ENCODE data around the gene FDPS. TPM values are rescaled to one million over a fixed set of nuclear protein-coding genes. Genes with fewer than 3 reads are reported as not detected.

Gene FDPS
- 100 to 1,000 TPM; 255 to 354 TPM for total RNA-seq

GRCh38 chr1:155308493-155309422 lies at the start of gene FDPS:
Gene FDPS, plus strand, starts transcription at chr1:155308866. Its CDS starts 924 bp downstream, at chr1:155309790.
- ATAC-seq (peak; percentile 99), DNase-seq (peak; percentile 99)
- POLR2A ChIA-PET: interaction anchor here (0.7 to 1.2 kb wide), 5 partner anchors 36 to 329 kb away, joined by 3 to 7 read pairs (median 4); partner anchors contain the start of genes CLK2 and SCAMP3
- no peaks in the 10 kb centered on the region for H3K9me3 Mint-ChIP-seq (ENCODE audit: low read depth)
- H3K27me3 Mint-ChIP-seq: no peaks in the 10 kb centered on the region
- H3K4me3 Mint-ChIP-seq: peak within 1 kb of the TSS; percentile 88
- intact Hi-C loops (cut with DNase I, micrococcal nuclease): loop anchor here (1.0 to 10.0 kb wide), 18 partner anchors 15 to 746 kb away; partner anchors contain the start of genes HCN3 (in 2 of the 2), SCAMP3 (in 2 of the 2), ASH1L (in 1 of the 2) and CKS1B (in 1 of the 2)
- CTCF ChIA-PET: interaction anchor here (0.5 to 2.4 kb wide), 13 partner anchors 10 to 551 kb away, joined by 3 to 28 read pairs (median 4); partner anchors contain the start of genes RUSC1, SCAMP3 and SYT11
- H3K36me3 Mint-ChIP-seq (ENCODE audit: low read depth): peaks cover 39% of the 10 kb centered on the region
- peaks cover 34% of the 10 kb centered on the region for H3K4me1 Mint-ChIP-seq
- peak within 1 kb of the TSS; percentile 98 for H3K27ac Mint-ChIP-seq

DNA sequence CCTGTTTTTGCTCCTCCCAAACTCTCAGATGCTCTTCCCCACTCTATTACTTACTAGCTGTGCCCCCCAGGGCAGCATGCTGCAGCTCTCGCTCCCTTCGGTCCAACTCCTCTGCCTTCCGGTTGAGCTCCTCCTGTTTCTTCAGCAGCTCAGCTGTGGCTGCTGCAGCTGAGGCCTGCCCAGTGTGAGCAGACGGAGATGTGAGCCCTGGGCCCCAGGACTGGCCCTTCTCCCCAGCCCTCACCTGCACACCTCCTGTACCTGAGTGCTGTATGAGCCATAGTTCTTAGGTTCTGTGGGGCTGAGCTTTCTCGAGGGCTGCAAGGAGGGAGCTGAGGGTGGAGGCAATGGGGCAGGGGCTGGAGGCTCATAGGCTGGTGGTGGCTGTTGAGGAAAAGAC lies 48.4 kb upstream of the FDPS start:
- POLR2A ChIA-PET: interaction anchor here (0.8 to 2.1 kb wide), 3 partner anchors 9 to 63 kb away, joined by 4 to 7 read pairs (median 4); partner anchors contain the start of gene CLK2
- H3K36me3 Mint-ChIP-seq (ENCODE audit: low read depth): peaks cover 69% of the 10 kb centered on the region
- H3K27me3 Mint-ChIP-seq: no peaks in the 10 kb centered on the region
- H3K27ac Mint-ChIP-seq: peak overlapping the region; percentile 91
- no peaks in the 10 kb centered on the region for H3K9me3 Mint-ChIP-seq (ENCODE audit: low read depth)
- intact Hi-C loops (cut with DNase I, micrococcal nuclease): loop anchor here (5.0 kb wide), 3 partner anchors 47 to 792 kb away; partner anchors contain the start of genes FDPS (in 1 of the 2), LAMTOR2 (in 1 of the 2), UBQLN4 (in 1 of the 2) and ZBTB7B (in 1 of the 2)
- peak overlapping the region; percentile 98 for H3K4me3 Mint-ChIP-seq
- H3K4me1 Mint-ChIP-seq: peaks cover 34% of the 10 kb centered on the region
- CTCF ChIA-PET: interaction anchor here (0.6 to 4.4 kb wide), 8 partner anchors 9 to 1197 kb away, joined by 3 to 47 read pairs (median 4); no protein-coding TSS in a partner anchor
- no peak for DNase-seq
- ATAC-seq: no peak

DNA sequence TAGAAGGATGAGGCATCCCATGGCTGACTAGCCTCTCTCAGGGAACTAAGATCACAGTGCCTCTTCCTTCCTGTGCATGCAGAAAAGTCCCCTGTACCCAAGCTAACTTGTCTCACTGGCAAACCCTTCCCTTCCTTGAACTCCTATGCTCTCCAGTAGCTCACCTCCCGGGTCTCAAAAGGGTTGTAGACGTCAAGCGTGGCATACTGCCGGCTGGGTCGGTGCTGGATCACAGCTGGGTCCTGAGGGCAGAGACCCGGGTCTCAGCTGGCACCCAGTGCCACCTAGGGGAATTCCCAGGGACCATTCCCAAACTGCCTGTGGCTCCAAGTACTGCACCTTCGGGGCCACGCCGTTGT lies 47.2 kb upstream of the FDPS start:
- ChIA-PET POLR2A (interaction anchor here (0.5 to 1.8 kb wide), 7 partner anchors 10 to 281 kb away, joined by 3 to 10 read pairs (median 3); partner anchors contain the start of genes CLK2 and FDPS), CTCF (interaction anchor here (0.5 to 4.4 kb wide), 7 partner anchors 10 to 696 kb away, joined by 3 to 47 read pairs (median 4); partner anchors contain the start of genes CLK2 and FDPS)
- peaks cover 74% of the 10 kb centered on the region for H3K36me3 Mint-ChIP-seq (ENCODE audit: low read depth)

GRCh38 chr1:155261852-155262673 lies 46.6 kb upstream of the FDPS start, which contains the start of gene SCAMP3:
Gene SCAMP3, minus strand, starts transcription at chr1:155262360. Its CDS starts 209 bp downstream, at chr1:155262151.
- Mint-ChIP-seq H3K27me3 (no peaks in the 10 kb centered on the region), H3K4me1 (peaks cover 27% of the 10 kb centered on the region), H3K9me3 (ENCODE audit: low read depth) (no peaks in the 10 kb centered on the region), H3K36me3 (ENCODE audit: low read depth) (peaks cover 73% of the 10 kb centered on the region), H3K4me3 (peak within 1 kb of the TSS; percentile 98), H3K27ac (peak within 1 kb of the TSS; percentile 91)
- ATAC-seq (peak; percentile 95), DNase-seq (peak; percentile 93)
- intact Hi-C loops (cut with DNase I, micrococcal nuclease): loop anchor here (1.0 to 5.0 kb wide), 9 partner anchors 11 to 790 kb away; partner anchors contain the start of genes CLK2 (in 2 of the 2), FDPS (in 2 of the 2), LAMTOR2 (in 1 of the 2) and RIT1 (in 1 of the 2)
- ChIA-PET CTCF (interaction anchor here (0.7 to 4.4 kb wide), 5 partner anchors 10 to 326 kb away, joined by 3 to 47 read pairs (median 3); partner anchors contain the start of genes CLK2 and FDPS), POLR2A (interaction anchor here (1.0 to 1.8 kb wide), 4 partner anchors 11 to 67 kb away, joined by 3 to 10 read pairs (median 3); partner anchors contain the start of genes CLK2 and FDPS)

More for the DNA sequence above, 47.2 kb upstream of the FDPS start:
- peak overlapping the region; percentile 98 for H3K4me3 Mint-ChIP-seq
- intact Hi-C loops (cut with DNase I, micrococcal nuclease): loop anchor here (5.0 kb wide), 3 partner anchors 46 to 791 kb away; partner anchors contain the start of genes FDPS (in 1 of the 2), LAMTOR2 (in 1 of the 2), UBQLN4 (in 1 of the 2) and ZBTB7B (in 1 of the 2)
- H3K4me1 Mint-ChIP-seq: peaks cover 27% of the 10 kb centered on the region
- DNase-seq (peak; percentile 53), ATAC-seq (peak; percentile 56)
- H3K27me3 Mint-ChIP-seq: no peaks in the 10 kb centered on the region
- H3K9me3 Mint-ChIP-seq (ENCODE audit: low read depth): no peaks in the 10 kb centered on the region
- peak overlapping the region; percentile 91 for H3K27ac Mint-ChIP-seq

DNA sequence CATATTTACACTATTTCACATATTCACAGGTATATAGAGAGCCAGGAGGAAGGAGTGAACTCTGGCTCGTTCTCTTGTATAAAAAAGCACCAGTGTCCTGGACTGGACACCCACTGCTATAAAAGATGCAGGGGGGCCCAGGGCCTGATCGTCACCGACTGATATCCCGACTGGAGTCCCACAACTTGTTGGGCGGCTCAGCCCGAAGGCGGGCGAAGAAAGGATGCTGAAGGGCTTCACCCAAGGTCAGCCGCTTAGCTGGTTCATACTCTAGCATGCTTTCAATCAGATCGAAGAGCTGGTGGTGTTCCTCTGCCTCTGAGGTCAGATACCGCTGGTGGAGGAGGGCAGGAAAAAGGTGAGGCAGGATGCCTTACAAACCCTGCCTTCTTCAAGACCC lies 45.6 kb upstream of the FDPS start:
- intact Hi-C loops (cut with DNase I, micrococcal nuclease): loop anchor here (2.0 to 5.0 kb wide), 4 partner anchors 44 to 789 kb away; partner anchors contain the start of genes FDPS (in 1 of the 2), LAMTOR2 (in 1 of the 2), RIT1 (in 1 of the 2) and UBQLN4 (in 1 of the 2)
- H3K27me3 Mint-ChIP-seq: no peaks in the 10 kb centered on the region
- CTCF ChIA-PET: interaction anchor here (0.9 to 4.4 kb wide), 3 partner anchors 9 to 38 kb away, joined by 3 to 25 read pairs (median 13); partner anchors contain the start of gene CLK2
- DNase-seq: no peak
- ATAC-seq: no peak
- peaks cover 76% of the 10 kb centered on the region for H3K36me3 Mint-ChIP-seq (ENCODE audit: low read depth)
- peaks cover 27% of the 10 kb centered on the region for H3K4me1 Mint-ChIP-seq
- no peak overlapping the region for H3K4me3 Mint-ChIP-seq
- no peaks in the 10 kb centered on the region for H3K9me3 Mint-ChIP-seq (ENCODE audit: low read depth)
- POLR2A ChIA-PET: interaction anchor here (0.6 to 1.1 kb wide), 2 partner anchors 10 to 13 kb away, joined by 3 to 5 read pairs; no protein-coding TSS in a partner anchor
- H3K27ac Mint-ChIP-seq: peak overlapping the region; percentile 91

DNA sequence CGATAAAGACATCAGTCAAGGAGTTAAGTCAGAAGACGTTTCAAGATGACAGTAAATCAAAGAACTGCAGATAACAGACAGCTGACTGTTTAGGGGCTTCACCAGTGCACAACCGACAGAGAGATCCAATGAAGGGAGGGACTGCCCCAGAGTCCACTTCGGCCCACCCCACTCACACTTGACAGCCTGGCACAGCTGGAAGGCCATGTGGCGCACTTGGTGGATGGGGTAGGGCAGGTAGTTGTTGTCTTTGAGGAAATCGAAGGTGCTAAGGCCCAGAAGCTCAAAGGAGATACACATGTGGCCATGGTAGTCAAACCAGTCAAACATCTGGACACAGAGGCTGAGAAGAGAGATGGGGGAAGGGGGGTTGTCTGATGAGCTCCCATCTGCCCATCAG lies 42.1 kb upstream of the FDPS start:
- H3K4me3 Mint-ChIP-seq: no peak overlapping the region
- DNase-seq: no peak
- ChIA-PET POLR2A (interaction anchor here (0.6 kb wide), 1 partner anchor 17 kb away, joined by 3 read pairs; no protein-coding TSS in a partner anchor), CTCF (interaction anchor here (1.1 to 4.4 kb wide), 4 partner anchors 9 to 73 kb away, joined by 5 to 25 read pairs (median 5); no protein-coding TSS in a partner anchor)
- ATAC-seq: no peak
- intact Hi-C loops (cut with DNase I, micrococcal nuclease): no loop called here
- no peaks in the 10 kb centered on the region for H3K9me3 Mint-ChIP-seq (ENCODE audit: low read depth)
- H3K27ac Mint-ChIP-seq: peak overlapping the region; percentile 47
- peaks cover 21% of the 10 kb centered on the region for H3K4me1 Mint-ChIP-seq
- peaks cover 86% of the 10 kb centered on the region for H3K36me3 Mint-ChIP-seq (ENCODE audit: low read depth)
- no peaks in the 10 kb centered on the region for H3K27me3 Mint-ChIP-seq

DNA sequence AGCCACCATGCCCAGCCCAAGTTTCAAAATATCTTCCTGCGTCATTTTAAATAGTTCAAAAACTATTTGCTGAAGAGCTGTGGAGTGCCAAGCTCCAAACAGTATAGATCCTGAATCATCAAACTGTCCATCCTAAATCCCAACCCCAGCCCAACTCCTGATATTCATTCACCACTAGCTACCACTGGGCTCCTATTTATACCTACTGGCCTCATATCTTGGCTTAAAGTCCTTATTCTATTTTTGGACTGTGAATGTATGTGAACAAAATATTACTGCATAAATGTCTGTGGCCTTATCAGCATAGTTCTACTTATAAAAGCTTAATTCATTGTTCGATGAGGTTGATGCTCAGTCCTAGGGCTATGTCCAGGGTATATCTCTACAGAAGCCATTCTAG lies 41.3 kb upstream of the FDPS start:
- Mint-ChIP-seq H3K4me3 (no peak overlapping the region), H3K27ac (no peak overlapping the region), H3K27me3 (no peaks in the 10 kb centered on the region), H3K9me3 (ENCODE audit: low read depth) (no peaks in the 10 kb centered on the region), H3K36me3 (ENCODE audit: low read depth) (peaks cover 86% of the 10 kb centered on the region), H3K4me1 (peaks cover 24% of the 10 kb centered on the region)
- intact Hi-C loops (cut with DNase I, micrococcal nuclease): no loop called here
- no peak for DNase-seq
- ChIA-PET POLR2A (no interaction called here), CTCF (interaction anchor here (0.9 to 4.4 kb wide), 4 partner anchors 16 to 74 kb away, joined by 3 to 25 read pairs (median 4); no protein-coding TSS in a partner anchor)
- ATAC-seq: no peak

DNA sequence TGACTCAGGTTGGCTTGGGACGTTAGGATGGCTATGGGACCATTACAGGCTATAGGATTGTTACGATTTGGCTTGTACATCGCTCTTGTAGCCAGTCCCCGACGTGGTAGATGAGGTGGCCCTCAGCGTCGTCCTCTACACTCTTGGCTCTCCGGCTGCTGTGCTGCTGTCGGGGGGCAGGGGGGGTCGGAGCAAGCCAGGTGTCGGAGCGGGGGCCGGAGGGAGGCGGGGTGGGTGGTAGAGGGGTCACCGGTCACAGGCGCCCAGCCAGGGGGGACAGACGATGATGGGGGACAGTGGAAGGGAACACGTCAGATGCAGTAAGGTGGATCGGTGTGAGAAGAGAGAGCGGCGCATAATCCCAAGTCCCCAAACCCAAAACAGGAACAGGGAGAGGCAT lies 40.0 kb upstream of the FDPS start:
- Mint-ChIP-seq H3K4me3 (no peak overlapping the region), H3K9me3 (ENCODE audit: low read depth) (no peaks in the 10 kb centered on the region), H3K36me3 (ENCODE audit: low read depth) (peaks cover 79% of the 10 kb centered on the region), H3K4me1 (peaks cover 25% of the 10 kb centered on the region), H3K27me3 (no peaks in the 10 kb centered on the region), H3K27ac (no peak overlapping the region)
- DNase-seq (no peak), ATAC-seq (no peak)
- POLR2A ChIA-PET: no interaction called here
- intact Hi-C loops (cut with DNase I, micrococcal nuclease): no loop called here
- CTCF ChIA-PET: interaction anchor here (0.6 kb wide), 1 partner anchor 252 kb away, joined by 3 read pairs; no protein-coding TSS in a partner anchor

DNA sequence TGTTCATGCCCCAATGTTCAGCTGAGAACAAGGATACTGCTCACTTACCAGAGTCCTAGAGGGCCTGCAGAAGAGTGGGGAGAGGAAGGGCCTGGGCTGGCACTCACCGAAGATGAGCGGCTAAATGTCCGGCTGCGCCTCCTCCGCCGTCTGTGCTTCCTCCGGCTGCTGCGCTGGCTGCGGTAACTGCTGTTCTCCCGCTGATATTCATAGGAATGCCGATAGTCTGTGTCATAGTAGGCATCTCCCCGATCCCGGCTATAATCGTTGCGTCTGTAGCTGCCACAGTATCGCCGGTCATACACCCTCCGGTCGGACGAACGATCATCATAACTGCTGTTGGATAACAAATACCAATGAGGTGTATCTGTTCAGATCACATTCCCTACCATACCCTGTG lies 39.3 kb upstream of the FDPS start:
- POLR2A ChIA-PET: no interaction called here
- Mint-ChIP-seq H3K4me1 (peaks cover 29% of the 10 kb centered on the region), H3K27ac (no peak overlapping the region), H3K36me3 (ENCODE audit: low read depth) (peaks cover 73% of the 10 kb centered on the region), H3K27me3 (no peaks in the 10 kb centered on the region), H3K4me3 (no peak overlapping the region), H3K9me3 (ENCODE audit: low read depth) (no peaks in the 10 kb centered on the region)
- CTCF ChIA-PET: interaction anchor here (0.6 to 5.6 kb wide), 3 partner anchors 9 to 1226 kb away, joined by 3 to 34 read pairs (median 8); no protein-coding TSS in a partner anchor
- intact Hi-C loops (cut with DNase I, micrococcal nuclease): no loop called here
- ATAC-seq: no peak
- DNase-seq: no peak

All from activated CD4-positive, alpha-beta T cell treated with anti-CD3 and anti-CD28 coated beads for 36 hours (primary cell).